A549 (cell line): ENCODE data around the gene ICAM2.

ENCODE experiments used
- CTCF ChIP-seq: fragments of >200 bp; sonication (Bioruptor Twin); formaldehyde crosslinking; IDR thresholded peaks from 3 replicates; pipeline ENCODE4 v1.5.1; 2016
- EHMT2 ChIP-seq: fragments of 200-600 bp; sonication (generic); IDR thresholded peaks from 2 replicates; pipeline ENCODE4 v1.6.1; 2016; ENCODE audit warnings: antibody characterized with exemption, low read depth, mild to moderate bottlenecking, moderate library complexity
- EP300 ChIP-seq, 2 experiments: fragments of >200 bp; sonication (Bioruptor Twin); formaldehyde crosslinking; IDR thresholded peaks; 2 replicates in 1 of 2; 3 replicates in 1 of 2; pipeline ENCODE4 v1.6.1; 2016 to 2017
- FOSL2 ChIP-seq, 2 experiments: fragments of 450-650 bp in 1 of 2; fragments of >200 bp in 1 of 2; sonication (Bioruptor Twin) in 1 of 2; formaldehyde crosslinking; IDR thresholded peaks; 2 replicates each; pipeline versions ENCODE4 v1.5.0 to v1.6.1; 2016 to 2020; ENCODE audit warnings: mild to moderate bottlenecking in 1 of 2, moderate library complexity in 1 of 2
- MAZ ChIP-seq: fragments of 150-350 bp; IDR thresholded peaks from 2 replicates; pipeline ENCODE4 v1.6.1; 2014; ENCODE audit warnings: antibody characterized with exemption, low read depth, low read length, borderline replicate concordance
- PBX3 ChIP-seq: IDR thresholded peaks from 2 replicates; pipeline ENCODE4 v1.6.1; 2012
- POLR2A ChIP-seq: IDR thresholded peaks from 2 replicates; pipeline ENCODE4 v1.6.1; 2012; ENCODE audit warnings: mild to moderate bottlenecking, low read length
- SMC3 ChIP-seq: fragments of >200 bp; sonication (Bioruptor Twin); formaldehyde crosslinking; IDR thresholded peaks from 3 replicates; pipeline ENCODE4 v1.6.1; 2018; ENCODE audit warnings: inconsistent platforms
- USF2 ChIP-seq: fragments of 450-650 bp; IDR thresholded peaks from 2 replicates; pipeline ENCODE4 v1.6.1; 2014; ENCODE audit warnings: antibody characterized with exemption

GRCh38 chr17:64048805-64049204, 28.4 kb upstream of the ICAM2 start:
- TF ChIP-seq CTCF (no peak), USF2 (no peak), POLR2A (no peak), EHMT2 (no peak), PBX3 (no peak), EP300 (IDR thresholded peaks at IDR 0.05) (no peak), FOSL2 (IDR thresholded peaks at IDR 0.05) (no peak), FOSL2 (CRISPR knock-in tag; IDR thresholded peaks at IDR 0.05) (no peak), MAZ (no peak), SMC3 (no peak)
